H1 (cell line): ENCODE data around the gene AMOTL2. TPM values are rescaled to one million over a fixed set of nuclear protein-coding genes. Genes with fewer than 3 reads are reported as not detected.

Experiments
- CTCF ChIA-PET: fragments of 300-600 bp; sonication (Branson Sonifier 250); formaldehyde crosslinking; loops from one replicate; lab custom pipeline; 2021; ENCODE audit not compliant: partially characterized antibody; lab: Charles Lee
- POLR2A ChIA-PET: fragments of 300-600 bp; sonication (Branson Sonifier 250); formaldehyde crosslinking; loops from one replicate; lab custom pipeline; 2021; ENCODE audit warnings: inconsistent platforms; ENCODE audit not compliant: partially characterized antibody; lab: Charles Lee
- DNase-seq, 2 experiments: peaks; one replicate each; pipeline versions ENCODE4 v3.0.0 to v3.0.0-alpha.2; 2010 to 2022; ENCODE audit warnings: low spot score in 2 of 2, low read depth in 1 of 2, mixed read lengths in 1 of 2
- FAIRE-seq: peaks from 2 replicates; lab custom pipeline; 2011; peaks lifted over from hg19 to GRCh38; lab: Jason Lieb, UNC
- H2AFZ ChIP-seq: 2 replicates; pipeline ENCODE4 v1.8.1; 2012; ENCODE audit warnings: low read length, inconsistent platforms
- H2AK5ac ChIP-seq: 2 replicates; pipeline ENCODE4 v1.6.1; 2013; ENCODE audit warnings: low read depth, low read length
- H2BK120ac ChIP-seq: replicated peaks from 2 replicates; pipeline ENCODE3; 2013; ENCODE audit warnings: low read depth, low read length, inconsistent platforms
- H2BK12ac ChIP-seq: 2 replicates; pipeline ENCODE4 v1.6.1; 2013; ENCODE audit warnings: low read depth, low read length
- H2BK15ac ChIP-seq: 2 replicates; pipeline ENCODE4 v1.6.1; 2013; ENCODE audit warnings: low read length
- H2BK20ac ChIP-seq: 2 replicates; pipeline ENCODE4 v1.6.1; 2013; ENCODE audit warnings: low read length
- H2BK5ac ChIP-seq: 2 replicates; pipeline ENCODE4 v1.6.1; 2013; ENCODE audit warnings: low read depth, low read length
- H3K14ac ChIP-seq: 2 replicates; pipeline ENCODE4 v1.6.1; 2013; ENCODE audit warnings: inconsistent platforms; ENCODE audit not compliant: insufficient read length
- H3K18ac ChIP-seq: 2 replicates; pipeline ENCODE4 v1.6.1; 2013; ENCODE audit warnings: low read length; ENCODE audit errors: extremely low read depth
- H3K23ac ChIP-seq: 2 replicates; pipeline ENCODE4 v1.6.1; 2013; ENCODE audit warnings: inconsistent platforms; ENCODE audit not compliant: insufficient read length
- H3K23me2 ChIP-seq: 2 replicates; pipeline ENCODE4 v1.6.1; 2013; ENCODE audit warnings: low read depth, low read length
- H3K27ac ChIP-seq: 2 replicates; pipeline ENCODE4 v1.6.1; 2011; ENCODE audit warnings: low read depth, low read length, inconsistent platforms
- H3K27me3 ChIP-seq, 4 experiments: replicated peaks in 1 of 4; 1 replicate in 1 of 4; 2 replicates in 3 of 4; pipeline versions ENCODE4 v1.6.1 to v1.8.1; 2011 to 2013; ENCODE audit warnings: low read length in 3 of 4, mild to moderate bottlenecking in 3 of 4, inconsistent platforms in 2 of 4, mixed read lengths in 2 of 4, moderate library complexity in 1 of 4; ENCODE audit not compliant: control insufficient read depth in 3 of 4, insufficient read depth in 3 of 4; ENCODE audit errors: extremely low read depth in 1 of 4
- H3K36me3 ChIP-seq, 4 experiments: 2 replicates each; pipeline versions ENCODE4 v1.6.1 to v1.8.1; 2011 to 2013; ENCODE audit warnings: mild to moderate bottlenecking in 4 of 4, low read length in 3 of 4, moderate library complexity in 2 of 4, control low read depth in 1 of 4, inconsistent platforms in 1 of 4; ENCODE audit not compliant: insufficient read depth in 4 of 4, control insufficient read depth in 2 of 4
- H3K4ac ChIP-seq: replicated peaks from 2 replicates; pipeline ENCODE3; 2013; ENCODE audit warnings: low read length, low read depth, mixed read lengths, inconsistent platforms; ENCODE audit not compliant: insufficient read length
- H3K4me1 ChIP-seq, 4 experiments: replicated peaks in 1 of 4; 1 replicate in 1 of 4; 2 replicates in 3 of 4; pipeline versions ENCODE4 v1.6.1 to v1.8.1; 2011 to 2013; ENCODE audit warnings: low read length in 3 of 4, inconsistent platforms in 2 of 4, mixed read lengths in 1 of 4; ENCODE audit not compliant: insufficient read depth in 4 of 4, control insufficient read depth in 3 of 4
- H3K4me2 ChIP-seq, 2 experiments: 2 replicates each; pipeline versions ENCODE4 v1.6.1 to v1.8.1; 2011 to 2013; ENCODE audit warnings: low read depth in 2 of 2, low read length in 2 of 2, control low read depth in 1 of 2, inconsistent platforms in 1 of 2, mild to moderate bottlenecking in 1 of 2; ENCODE audit not compliant: insufficient read depth in 1 of 2
- H3K4me3 ChIP-seq, 4 experiments: fragments of 200-600, 300-600 bp in 1 of 4; sonication (generic), shearing (Covaris generic), sonication (Bioruptor Twin) in 1 of 4; 2 replicates each; pipeline versions ENCODE4 v1.5.1 to v1.8.1; 2011 to 2016; ENCODE audit warnings: low read length in 4 of 4, low read depth in 3 of 4, control low read depth in 2 of 4, inconsistent platforms in 2 of 4, mild to moderate bottlenecking in 2 of 4, mixed read lengths in 1 of 4, moderate library complexity in 1 of 4; ENCODE audit not compliant: insufficient read depth in 2 of 4; ENCODE audit errors: extremely low read depth in 1 of 4
- H3K56ac ChIP-seq: replicated peaks from 2 replicates; pipeline ENCODE3; 2013; ENCODE audit warnings: low read depth, mild to moderate bottlenecking, mixed read lengths, low read length, inconsistent platforms; ENCODE audit not compliant: insufficient read length
- H3K79me1 ChIP-seq: 2 replicates; pipeline ENCODE4 v1.6.1; 2013; ENCODE audit warnings: low read depth, low read length, control low read depth
- H3K79me2 ChIP-seq, 2 experiments: 2 replicates each; pipeline versions ENCODE4 v1.6.1 to v1.8.1; 2012 to 2013; ENCODE audit warnings: low read length in 2 of 2, mild to moderate bottlenecking in 2 of 2, inconsistent platforms in 1 of 2; ENCODE audit not compliant: insufficient read depth in 2 of 2, control insufficient read depth in 1 of 2
- H3K9ac ChIP-seq, 4 experiments: replicated peaks in 1 of 4; 1 replicate in 1 of 4; 2 replicates in 3 of 4; pipeline versions ENCODE4 v1.6.1 to v1.8.1; 2011 to 2013; ENCODE audit warnings: low read depth in 3 of 4, low read length in 3 of 4, control low read depth in 2 of 4, mild to moderate bottlenecking in 2 of 4, moderate library complexity in 2 of 4, inconsistent platforms in 1 of 4; ENCODE audit errors: extremely low read depth in 1 of 4
- H3K9me3 ChIP-seq, 2 experiments: 2 replicates each; pipeline versions ENCODE4 v1.6.1 to v1.8.1; 2012 to 2013; ENCODE audit warnings: mild to moderate bottlenecking in 2 of 2, moderate library complexity in 2 of 2, control low read depth in 1 of 2, inconsistent platforms in 1 of 2, low read depth in 1 of 2, low read length in 1 of 2, mixed read lengths in 1 of 2; ENCODE audit not compliant: insufficient read depth in 2 of 2
- H4K20me1 ChIP-seq, 2 experiments: replicated peaks in 1 of 2; 2 replicates each; pipeline versions ENCODE3 to v1.8.1; 2011 to 2013; ENCODE audit warnings: inconsistent platforms in 2 of 2, low read length in 2 of 2, mild to moderate bottlenecking in 1 of 2; ENCODE audit not compliant: insufficient read depth in 2 of 2, control insufficient read depth in 1 of 2
- H4K5ac ChIP-seq: 2 replicates; pipeline ENCODE4 v1.6.1; 2013; ENCODE audit warnings: low read length, low read depth, mixed read lengths, inconsistent platforms; ENCODE audit not compliant: insufficient read length
- H4K8ac ChIP-seq: 2 replicates; pipeline ENCODE4 v1.8.0; 2013; ENCODE audit warnings: mild to moderate bottlenecking, moderate library complexity, low read length, inconsistent platforms; ENCODE audit not compliant: insufficient read depth; ENCODE audit errors: extremely low read depth
- H4K91ac ChIP-seq: replicated peaks from 2 replicates; pipeline ENCODE3; 2013; ENCODE audit warnings: low read length, mixed read lengths, inconsistent platforms; ENCODE audit not compliant: insufficient read length
- CBX8 ChIP-seq: fragments of 300-800, 300-1000 bp; sonication (generic); IDR thresholded peaks from 2 replicates; pipeline ENCODE4 v1.7.1; 2016; ENCODE audit warnings: low read depth, low read length, borderline replicate concordance
- EP300 ChIP-seq, 2 experiments: IDR thresholded peaks; 1 replicate in 1 of 2; 2 replicates in 1 of 2; pipeline ENCODE4 v1.6.1; 2011 to 2012; ENCODE audit warnings: low read depth in 2 of 2, low read length in 2 of 2, mild to moderate bottlenecking in 2 of 2, borderline replicate concordance in 1 of 2, inconsistent platforms in 1 of 2, moderate library complexity in 1 of 2
- EZH2 ChIP-seq: fragments of 200-600 bp; sonication (generic); IDR thresholded peaks from 2 replicates; pipeline ENCODE4 v1.7.1; 2012; ENCODE audit warnings: low read depth, mild to moderate bottlenecking, moderate library complexity, low read length, inconsistent platforms; ENCODE audit not compliant: severe bottlenecking
- GABPA ChIP-seq: IDR thresholded peaks from 2 replicates; pipeline ENCODE4 v1.6.1; 2011; ENCODE audit warnings: mild to moderate bottlenecking, low read length, moderate library complexity, borderline replicate concordance; ENCODE audit not compliant: insufficient read depth
- GTF2F1 ChIP-seq: IDR thresholded peaks from 2 replicates; pipeline ENCODE4 v1.6.1; 2012; ENCODE audit warnings: low read depth, low read length, improper control_type of control experiment, borderline replicate concordance
- PHF8 ChIP-seq: fragments of 200-600 bp; sonication (generic); conservative IDR thresholded peaks from 2 replicates; pipeline ENCODE4 v1.7.1; 2012; ENCODE audit warnings: low read depth, mild to moderate bottlenecking, inconsistent platforms, low read length, moderate library complexity
- POLR2A ChIP-seq, 2 experiments: IDR thresholded peaks; 1 replicate in 1 of 2; 2 replicates in 1 of 2; pipeline ENCODE4 v1.6.1; 2011; ENCODE audit warnings: low read depth in 2 of 2, low read length in 2 of 2, mild to moderate bottlenecking in 2 of 2; ENCODE audit errors: control extremely low read depth in 1 of 2
- RBBP5 ChIP-seq: IDR thresholded peaks from 2 replicates; pipeline ENCODE4 v1.7.1; 2012; ENCODE audit warnings: low read depth, mild to moderate bottlenecking, inconsistent platforms, low read length, moderate library complexity, borderline replicate concordance
- SIN3A ChIP-seq, 2 experiments: IDR thresholded peaks in 1 of 2; conservative IDR thresholded peaks in 1 of 2; 2 replicates each; pipeline ENCODE4 v1.6.1; 2011 to 2012; ENCODE audit warnings: low read length in 2 of 2, improper control_type of control experiment in 1 of 2, low read depth in 1 of 2, mild to moderate bottlenecking in 1 of 2
- TAF7 ChIP-seq: optimal IDR thresholded peaks from 2 replicates; pipeline ENCODE3; 2011; ENCODE audit warnings: low read depth, mild to moderate bottlenecking, inconsistent platforms, low read length, moderate library complexity, borderline replicate concordance
- TCF12 ChIP-seq: IDR thresholded peaks from 2 replicates; pipeline ENCODE4 v1.6.1; 2011; ENCODE audit warnings: low read depth, mild to moderate bottlenecking, low read length
- WGBS, 2 experiments: shearing (Covaris generic) in 1 of 2; methylation state at CpG; one replicate each; pipeline versions ENCODE4 v1.1.6 to v1.1.7; 2013 to 2015; ENCODE audit warnings: low lambda C conversion rate in 2 of 2, mixed read lengths in 2 of 2, inconsistent platforms in 1 of 2, low coverage in 1 of 2, missing lambda C conversion rate in 1 of 2; ENCODE audit not compliant: insufficient replicate concordance in 2 of 2, insufficient coverage in 1 of 2, insufficient read length in 1 of 2; ENCODE audit errors: extremely low coverage in 1 of 2, missing lambda C conversion rate in 1 of 2; 5-methylcytosine and 5-hydroxymethylcytosine counted together
- polyA plus RNA-seq, 7 experiments: library from polyadenylated mRNA; depleted of rRNA in 3 of 7; stranded (reverse) in 5 of 7; unstranded in 2 of 7; fragments of >200 nt in 5 of 7; fragments of 200-250 nt in 2 of 7; gene quantifications; 1 replicate in 5 of 7; 2 replicates in 1 of 7; 4 replicates in 1 of 7; pipeline versions ENCODE4 v1.2.1 to v1.2.3, GENCODE V29; 2011 to 2013; ENCODE audit warnings: missing spikeins in 2 of 7, mixed read lengths in 2 of 7
- total RNA-seq: library from RNA; stranded (reverse); fragmentation: NEBNext Ultra II Directional; extraction: Animal tissue kit (Norgen Biotek cat#: 25700); gene quantifications from 2 replicates; pipeline ENCODE4 v1.2.1, GENCODE V29; 2021
- TF ChIP-seq, protein P1 (sequence below): IDR thresholded peaks from 2 replicates; pipeline ENCODE4 v1.6.1; 2011; ENCODE audit warnings: low read depth, mild to moderate bottlenecking, low read length; ENCODE audit not compliant: insufficient read depth

AMOTL2 gene
- total and polyA plus RNA-seq, 2 of the 8 experiments (the other 6 are each of a cell fraction or from before 2014, with no cell fraction given): 19.0 to 63.7 TPM

DNA sequence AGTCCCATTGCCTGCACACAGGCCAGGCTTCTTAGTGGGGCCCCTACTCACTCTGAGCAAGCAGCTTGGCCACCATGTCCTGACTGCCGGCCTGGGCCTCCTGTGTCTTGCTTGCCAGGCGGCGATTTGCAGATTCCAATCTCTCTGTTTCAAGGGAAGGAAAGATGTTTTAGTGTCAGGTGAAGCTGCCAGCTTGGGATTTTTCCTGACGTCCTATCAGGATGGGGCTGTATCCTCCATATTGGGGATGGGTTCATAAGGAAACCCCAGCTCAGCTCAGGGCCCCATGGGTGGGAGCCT, 8.5 kb downstream of the AMOTL2 start:
- H3K23me2 ChIP-seq: peaks cover 2% of the 10 kb centered on the region
- no peak overlapping the region for H3K4ac ChIP-seq
- CTCF ChIA-PET: interaction anchor here (0.6 to 13.1 kb wide), 14 partner anchors 8 to 153 kb away, joined by 3 to 144 read pairs (median 5); partner anchors contain the start of gene AMOTL2
- WGBS, 2 experiments: 88% methylated on average over 2 of the region's 4 CpGs; no CpG with 5 or more reads in 1 of the 2 experiments
- H2BK12ac ChIP-seq: peak overlapping the region; percentile 99
- H3K4me1 ChIP-seq: peaks cover 18 to 29% (median 26%) of the 10 kb centered on the region in 4 experiments
- no peak overlapping the region for H2BK15ac ChIP-seq
- no peak overlapping the region for H4K8ac ChIP-seq
- DNase-seq (no peak), FAIRE-seq (no peak)
- H3K4me2 ChIP-seq: peak overlapping the region in 1 of 2 experiments; percentile 62; a peak in 1 of 4 replicates
- H2BK20ac ChIP-seq: no peak overlapping the region
- H3K18ac ChIP-seq: no peak overlapping the region; the same call in 1 of the 2 replicates
- 0 out of 4 replicates have a peak, but pooled peaks cover 0 to 7% of the 10 kb centered on the region in 2 experiments for H3K79me2 ChIP-seq
- H3K9me3 ChIP-seq: no peaks in the 10 kb centered on the region
- H3K9ac ChIP-seq: no peak overlapping the region
- H2AK5ac ChIP-seq: 0 out of 2 replicates have a peak overlapping the region, but pooled peaks have one; percentile 79
- H3K27me3 ChIP-seq: no peaks in the 10 kb centered on the region; a peak in 1 of 7 replicates
- no peak overlapping the region for H2AFZ ChIP-seq
- peak overlapping the region; percentile 54 for H4K91ac ChIP-seq
- peaks cover 5 to 8% of the 10 kb centered on the region in 2 experiments for H4K20me1 ChIP-seq
- no peak overlapping the region for H2BK120ac ChIP-seq
- H3K36me3 ChIP-seq: peaks cover 42 to 91% (median 67%) of the 10 kb centered on the region in 4 experiments
- H3K23ac ChIP-seq: no peak overlapping the region
- no peak overlapping the region for H3K14ac ChIP-seq
- no peak overlapping the region for H3K56ac ChIP-seq
- no peak overlapping the region for H4K5ac ChIP-seq
- POLR2A ChIA-PET: interaction anchor here (0.7 to 45.2 kb wide), 13 partner anchors 0 to 127 kb away, joined by 3 to 1731 read pairs (median 5); partner anchors contain the start of genes AMOTL2 and RYK
- no peak overlapping the region for H3K4me3 ChIP-seq
- H3K27ac ChIP-seq: no peak overlapping the region
- peaks cover 5% of the 10 kb centered on the region; the same call in 1 of the 2 replicates for H3K79me1 ChIP-seq
- H2BK5ac ChIP-seq: no peak overlapping the region
- TF ChIP-seq EP300 (IDR thresholded peaks at IDR 0.05; ENCODE audit: borderline replicate concordance in 1 of 2, low read depth in 2 of 2, low read length in 2 of 2) (no peak), PHF8 (no peak), SIN3A (conservative IDR thresholded peaks at IDR 0.05 in 1 of 2, IDR thresholded peaks at IDR 0.05 in 1 of 2; ENCODE audit: low read depth in 1 of 2, low read length in 2 of 2) (no peak), TAF7 (no peak), GABPA (no peak), GTF2F1 (no peak), POLR2A (IDR thresholded peaks at IDR 0.05; ENCODE audit: control extremely low read depth in 1 of 2, low read depth in 2 of 2, low read length in 2 of 2) (no peak), CBX8 (no peak), TCF12 (no peak), EZH2 (no peak), RBBP5 (no peak)
- TF ChIP-seq, protein P1, sequence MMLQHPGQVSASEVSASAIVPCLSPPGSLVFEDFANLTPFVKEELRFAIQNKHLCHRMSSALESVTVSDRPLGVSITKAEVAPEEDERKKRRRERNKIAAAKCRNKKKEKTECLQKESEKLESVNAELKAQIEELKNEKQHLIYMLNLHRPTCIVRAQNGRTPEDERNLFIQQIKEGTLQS: no peak
